ENCODE data around the gene FSTL3.

FSTL3 gene

GRCh38 chr19:644789-645188, 31.4 kb upstream of the FSTL3 start:
- DNase-seq (ENCODE audit: low read depth in 2 of 2, low spot score in 1 of 2) = no peak

- no peak for DNase-seq (ENCODE audit: low read depth in 2 of 2, low spot score in 1 of 2)
Measured at GRCh38 chr19:645912-646778, 30.0 kb upstream of the FSTL3 start.

- no peak for DNase-seq (ENCODE audit: low read depth in 2 of 2, low spot score in 1 of 2)
Measured at GRCh38 chr19:646779-647565, 29.2 kb upstream of the FSTL3 start.

DNA sequence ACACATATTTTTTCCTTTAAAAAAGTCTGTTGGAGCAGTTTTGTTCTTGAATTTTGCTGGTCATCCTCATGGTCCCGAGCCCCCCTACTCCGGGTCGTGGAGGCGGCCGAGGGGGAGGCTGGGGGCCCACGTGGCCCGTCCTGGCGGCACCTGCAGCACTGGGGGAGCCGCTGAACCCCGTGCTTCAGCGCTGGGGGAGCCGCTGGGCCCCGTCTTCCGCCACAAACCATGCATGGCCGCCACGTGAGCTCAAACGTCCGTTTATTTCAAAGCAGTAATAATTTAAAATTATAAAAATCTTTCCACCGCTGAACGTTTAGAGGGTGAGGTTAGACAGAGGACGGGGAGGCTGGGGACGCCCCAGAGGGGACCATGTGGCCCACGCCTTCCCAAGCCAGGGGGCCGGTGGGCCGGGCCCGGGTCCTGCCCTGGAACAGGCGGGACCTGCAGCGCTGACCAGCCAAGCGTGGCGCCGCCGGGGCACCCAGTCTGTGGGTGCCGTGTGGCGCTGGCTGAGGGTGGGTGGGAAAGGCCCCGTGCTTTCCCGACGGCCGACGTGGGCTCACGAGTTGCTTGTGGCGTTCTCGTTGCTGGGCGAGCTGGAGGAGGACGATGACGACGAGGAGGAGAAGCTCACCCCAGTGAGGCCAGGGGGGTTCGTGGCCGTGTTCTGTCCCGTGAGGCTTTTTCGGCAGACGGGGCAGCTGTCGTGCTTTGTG, 28.5 kb upstream of the FSTL3 start:
- DNase-seq (ENCODE audit: low read depth in 2 of 2, low spot score in 1 of 2) = no peak

- no peak for DNase-seq (ENCODE audit: low read depth in 2 of 2, low spot score in 1 of 2)
Measured at GRCh38 chr19:648305-648704, 27.9 kb upstream of the FSTL3 start.

GRCh38 chr19:648904-649801, 27.0 kb upstream of the FSTL3 start:
- DNase-seq (ENCODE audit: low read depth in 2 of 2, low spot score in 1 of 2) = no peak

- DNase-seq (ENCODE audit: low read depth in 2 of 2, low spot score in 1 of 2) = no peak
Measured at GRCh38 chr19:650121-650520, 26.1 kb upstream of the FSTL3 start.

DNA sequence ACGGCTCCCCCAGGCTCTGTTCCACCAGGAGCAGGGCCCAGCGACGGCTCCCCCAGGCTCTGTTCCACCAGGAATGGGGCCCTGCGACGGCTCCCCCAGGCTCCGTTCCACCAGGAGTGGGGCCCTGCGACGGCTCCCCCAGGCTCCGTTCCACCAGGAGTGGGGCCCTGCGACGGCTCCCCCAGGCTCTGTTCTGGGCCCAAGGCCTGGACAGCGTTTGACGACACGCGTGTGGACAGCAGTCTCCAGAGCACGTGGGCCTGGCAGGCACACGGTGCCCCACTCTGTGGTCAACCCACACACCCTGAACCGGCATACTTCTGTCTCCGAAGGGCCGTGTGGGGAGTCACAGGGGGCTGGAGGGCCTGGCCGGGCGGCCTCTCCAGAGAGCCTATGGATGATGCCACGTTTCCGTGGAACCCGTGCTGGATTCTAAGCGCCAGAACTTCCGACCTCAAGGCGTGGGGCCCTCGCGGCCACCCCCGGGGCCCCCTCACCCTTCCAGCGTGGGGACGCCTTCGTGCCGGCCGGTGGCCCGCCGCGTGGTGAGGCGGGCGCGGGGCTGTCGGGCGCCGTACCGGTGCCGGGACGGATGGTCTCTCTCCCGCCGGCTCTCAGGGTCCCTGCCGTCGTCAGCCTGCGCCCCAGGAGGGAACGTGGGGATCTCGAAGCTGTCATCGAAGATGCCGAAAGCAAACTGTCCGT, 24.9 kb upstream of the FSTL3 start:
- no peak for DNase-seq (ENCODE audit: low read depth in 2 of 2, low spot score in 1 of 2)

GRCh38 chr19:651991-652390, 24.2 kb upstream of the FSTL3 start:
- no peak for DNase-seq (ENCODE audit: low read depth in 2 of 2, low spot score in 1 of 2)

DNA sequence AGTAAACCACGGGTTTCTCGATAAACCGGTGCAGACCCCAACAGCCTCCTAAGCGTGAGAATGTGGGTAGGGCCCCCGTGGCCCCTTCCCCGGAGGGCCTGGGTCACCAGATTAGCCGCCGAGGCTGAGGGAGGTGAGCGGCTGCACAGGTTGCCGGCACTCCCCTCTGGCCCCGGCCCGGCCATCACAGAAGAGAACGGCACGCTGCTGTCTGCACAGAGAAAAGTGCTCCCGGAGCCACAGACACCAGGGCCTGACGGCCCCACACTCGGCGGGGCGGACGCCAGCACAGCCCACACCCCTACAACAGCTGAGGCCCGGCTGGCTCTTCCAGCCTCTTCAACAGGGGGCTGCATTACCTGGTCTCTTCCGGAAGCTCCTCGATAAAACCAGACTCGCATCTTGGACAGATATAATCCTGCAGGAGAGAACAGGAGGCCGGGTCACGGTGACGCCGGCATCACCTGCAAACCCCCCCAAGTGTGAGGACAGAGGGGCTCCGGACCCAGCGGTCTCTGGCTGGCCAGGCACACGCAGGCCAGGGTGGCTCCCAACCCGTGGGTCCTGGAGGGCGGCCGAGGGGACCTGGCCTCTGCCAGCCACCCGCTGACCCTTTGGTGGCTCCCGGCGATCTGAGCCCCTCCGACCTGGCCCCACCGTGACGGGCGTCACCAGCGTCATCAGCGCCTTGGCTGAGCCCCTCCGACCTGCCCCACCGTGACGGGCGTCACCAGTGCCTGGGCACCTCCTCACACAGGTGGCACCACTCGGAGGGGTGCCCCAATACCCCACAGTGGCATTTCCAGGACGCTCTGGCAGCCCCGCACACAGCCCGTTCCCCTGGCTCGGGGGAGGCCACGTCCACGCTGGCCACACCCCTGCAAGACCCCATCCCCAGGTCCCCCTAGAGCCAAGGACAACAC, 23.5 kb upstream of the FSTL3 start:
- no peak for DNase-seq (ENCODE audit: low read depth in 2 of 2, low spot score in 1 of 2)

GRCh38 chr19:653425-653824, 22.8 kb upstream of the FSTL3 start:
- DNase-seq (ENCODE audit: low read depth in 2 of 2, low spot score in 1 of 2) = no peak

- DNase-seq (ENCODE audit: low read depth in 2 of 2, low spot score in 1 of 2) = no peak
Measured at GRCh38 chr19:655691-656090, 20.5 kb upstream of the FSTL3 start.

GRCh38 chr19:656751-657559, 19.2 kb upstream of the FSTL3 start:
- DNase-seq (ENCODE audit: low read depth in 2 of 2, low spot score in 1 of 2) = no peak

- DNase-seq (ENCODE audit: low read depth in 2 of 2, low spot score in 1 of 2) = no peak
Measured at GRCh38 chr19:657611-658010, 18.6 kb upstream of the FSTL3 start.

DNA sequence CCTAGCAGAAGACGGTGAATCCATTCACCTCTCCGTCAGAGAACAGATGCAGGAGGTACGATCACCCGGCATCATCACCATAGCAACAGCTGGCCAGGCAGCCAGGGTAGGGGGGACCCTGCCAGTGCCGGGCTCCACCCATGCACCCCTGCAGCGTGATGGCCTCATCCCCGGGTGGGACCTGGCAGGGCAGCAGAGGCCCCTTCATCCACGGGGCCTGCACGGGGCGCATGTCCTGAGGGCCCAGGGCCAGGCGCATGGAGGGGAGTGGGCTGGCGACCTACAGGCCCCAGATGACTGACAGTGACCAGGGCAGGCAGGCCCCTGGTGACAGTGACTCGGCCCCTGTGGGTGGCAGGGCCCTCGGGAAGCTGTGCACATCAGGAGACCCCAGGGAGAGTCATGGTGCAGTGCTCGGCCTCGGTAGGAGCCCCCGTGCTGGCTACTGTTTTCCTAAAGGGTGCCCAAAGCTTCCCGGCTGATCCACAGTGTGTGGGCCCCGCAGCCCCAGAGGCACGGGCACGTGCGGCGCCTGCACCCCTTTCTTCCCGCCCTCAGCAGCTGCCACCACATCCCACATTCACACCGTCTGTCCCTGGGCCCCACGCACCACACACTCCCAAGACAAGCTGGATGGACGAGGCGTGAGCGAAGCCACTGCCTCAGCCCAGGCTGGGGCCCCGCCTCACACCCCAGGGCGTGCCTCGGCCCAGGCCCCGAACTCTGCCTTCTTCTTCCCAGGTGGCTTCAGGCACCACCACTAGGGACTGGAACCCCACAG, 17.9 kb upstream of the FSTL3 start:
- DNase-seq (ENCODE audit: low read depth in 2 of 2, low spot score in 1 of 2) = no peak

GRCh38 chr19:658916-659839, 17.0 kb upstream of the FSTL3 start:
- DNase-seq (ENCODE audit: low read depth in 2 of 2, low spot score in 1 of 2) = peak in 1 of 2 donors; percentile 49

Data from stimulated activated CD8-positive, alpha-beta memory T cell treated with anti-CD3 and anti-CD28 coated beads, Interleukin-4, amount 100 ng/mL, for 4 hours (primary cell).